Activated gamma-delta T cell treated with anti-CD3 and anti-CD28 coated beads, Interleukin-2, amount 50 U/mL, for 16 hours (primary cell): ENCODE results near the gene GNAQ.

ENCODE experiments used
- DNase-seq: peaks from one replicate; pipeline ENCODE4 v3.0.0-alpha.2; 2020; ENCODE audit warnings: low read depth

Gene GNAQ

GRCh38 chr9:77841739-77842386, 189.7 kb downstream of the GNAQ start:
- no peak for DNase-seq

- no peak for DNase-seq
These were observed 192.0 kb downstream of the GNAQ start for GRCh38 chr9:77839459-77840140.

- DNase-seq, result no peak
These were observed 192.6 kb downstream of the GNAQ start for GRCh38 chr9:77838986-77839385.

GRCh38 chr9:77834898-77835488, 196.6 kb downstream of the GNAQ start:
- no peak for DNase-seq

GRCh38 chr9:77833561-77834429, 197.8 kb downstream of the GNAQ start:
- no peak for DNase-seq

GRCh38 chr9:77832639-77833038, 199.0 kb downstream of the GNAQ start:
- no peak for DNase-seq

GRCh38 chr9:77831781-77832180, 199.8 kb downstream of the GNAQ start:
- DNase-seq, result no peak

- DNase-seq, result no peak
These were observed 200.9 kb downstream of the GNAQ start for GRCh38 chr9:77830618-77831285.

- DNase-seq, result no peak
These were observed 202.2 kb downstream of the GNAQ start for GRCh38 chr9:77829420-77829819.

- no peak for DNase-seq
These were observed 204.4 kb downstream of the GNAQ start for GRCh38 chr9:77827104-77827784.

GRCh38 chr9:77826621-77827020, 205.0 kb downstream of the GNAQ start:
- no peak for DNase-seq

GRCh38 chr9:77826116-77826515, 205.5 kb downstream of the GNAQ start:
- no peak for DNase-seq

- DNase-seq, result no peak
These were observed 206.2 kb downstream of the GNAQ start for GRCh38 chr9:77825361-77825760.

- no peak for DNase-seq
These were observed 211.2 kb downstream of the GNAQ start for GRCh38 chr9:77820293-77820954.

GRCh38 chr9:77819657-77820056, 212.0 kb downstream of the GNAQ start:
- DNase-seq, result no peak

- DNase-seq, result no peak
These were observed 213.9 kb downstream of the GNAQ start for GRCh38 chr9:77817590-77818311.

- DNase-seq, result no peak
These were observed 214.8 kb downstream of the GNAQ start for GRCh38 chr9:77816641-77817341.

GRCh38 chr9:77815260-77815659, 216.4 kb downstream of the GNAQ start:
- DNase-seq, result no peak

GRCh38 chr9:77811832-77812231, 219.8 kb downstream of the GNAQ start:
- no peak for DNase-seq
